ENCODE results near the gene OBP2B.

- TF ChIP-seq, protein P1, sequence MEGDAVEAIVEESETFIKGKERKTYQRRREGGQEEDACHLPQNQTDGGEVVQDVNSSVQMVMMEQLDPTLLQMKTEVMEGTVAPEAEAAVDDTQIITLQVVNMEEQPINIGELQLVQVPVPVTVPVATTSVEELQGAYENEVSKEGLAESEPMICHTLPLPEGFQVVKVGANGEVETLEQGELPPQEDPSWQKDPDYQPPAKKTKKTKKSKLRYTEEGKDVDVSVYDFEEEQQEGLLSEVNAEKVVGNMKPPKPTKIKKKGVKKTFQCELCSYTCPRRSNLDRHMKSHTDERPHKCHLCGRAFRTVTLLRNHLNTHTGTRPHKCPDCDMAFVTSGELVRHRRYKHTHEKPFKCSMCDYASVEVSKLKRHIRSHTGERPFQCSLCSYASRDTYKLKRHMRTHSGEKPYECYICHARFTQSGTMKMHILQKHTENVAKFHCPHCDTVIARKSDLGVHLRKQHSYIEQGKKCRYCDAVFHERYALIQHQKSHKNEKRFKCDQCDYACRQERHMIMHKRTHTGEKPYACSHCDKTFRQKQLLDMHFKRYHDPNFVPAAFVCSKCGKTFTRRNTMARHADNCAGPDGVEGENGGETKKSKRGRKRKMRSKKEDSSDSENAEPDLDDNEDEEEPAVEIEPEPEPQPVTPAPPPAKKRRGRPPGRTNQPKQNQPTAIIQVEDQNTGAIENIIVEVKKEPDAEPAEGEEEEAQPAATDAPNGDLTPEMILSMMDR (optimal IDR thresholded peaks at IDR 0.05 in 1 of 3, IDR thresholded peaks at IDR 0.05 in 1 of 3, conservative IDR thresholded peaks at IDR 0.05 in 1 of 3; ENCODE audit: extremely low read depth in 1 of 3, insufficient read depth in 2 of 3, low read length in 3 of 3), result no peak
- TF ChIP-seq EZH2 (IDR thresholded peaks at IDR 0.05; ENCODE audit: low read length), result no peak
These were observed 4.6 kb downstream of the OBP2B start for GRCh38 chr9:133204335-133204992.
